GM19193 (cell line): ENCODE results near the gene HOXC5.

Experiments
- POLR2A ChIP-seq: IDR thresholded peaks from 4 replicates; pipeline ENCODE4 v1.6.1; 2011; ENCODE audit not compliant: insufficient read depth, insufficient read length; ENCODE audit errors: extremely low read depth

The HOXC5 gene

GRCh38 chr12:54032627-54033100 lies at the start of gene HOXC5:
HOXC5 (plus strand) TSS chr12:54033050; CDS start chr12:54033123, 73 bp downstream.
- TF ChIP-seq POLR2A: no peak

GRCh38 chr12:53983568-53983949 lies 49.3 kb upstream of the HOXC5 start:
- no peak for TF ChIP-seq POLR2A

DNA sequence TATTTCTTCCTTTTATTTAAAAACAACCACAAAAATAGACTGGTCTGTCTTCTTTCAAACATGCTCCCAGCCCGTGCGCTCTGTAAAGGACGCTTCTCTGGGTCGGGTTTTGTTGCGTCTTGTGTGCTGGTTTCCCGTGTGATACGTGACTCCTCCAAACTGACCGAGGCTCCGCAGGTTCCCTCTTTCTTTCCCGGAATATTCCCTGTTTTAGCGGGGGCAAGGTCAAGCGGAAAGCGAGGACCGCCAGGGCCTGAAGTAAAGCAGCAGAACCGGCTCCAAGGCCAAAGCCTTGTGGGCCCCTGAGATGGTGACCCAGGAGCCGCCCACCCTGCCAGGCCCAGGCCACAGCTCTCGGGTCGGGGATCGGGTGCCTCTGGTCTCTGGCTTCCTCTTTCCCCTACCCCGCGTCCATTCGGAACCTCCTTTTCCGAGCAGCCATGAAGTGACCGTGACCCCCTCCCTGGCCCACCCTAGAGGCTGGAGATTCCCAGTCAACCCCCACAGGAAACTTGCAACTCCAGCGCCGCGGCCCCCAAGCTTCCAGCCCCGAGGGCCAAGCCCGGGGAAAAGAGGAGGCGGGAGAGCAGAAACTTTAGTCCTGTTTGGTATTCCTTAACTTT lies 48.8 kb upstream of the HOXC5 start:
- TF ChIP-seq POLR2A: no peak

DNA sequence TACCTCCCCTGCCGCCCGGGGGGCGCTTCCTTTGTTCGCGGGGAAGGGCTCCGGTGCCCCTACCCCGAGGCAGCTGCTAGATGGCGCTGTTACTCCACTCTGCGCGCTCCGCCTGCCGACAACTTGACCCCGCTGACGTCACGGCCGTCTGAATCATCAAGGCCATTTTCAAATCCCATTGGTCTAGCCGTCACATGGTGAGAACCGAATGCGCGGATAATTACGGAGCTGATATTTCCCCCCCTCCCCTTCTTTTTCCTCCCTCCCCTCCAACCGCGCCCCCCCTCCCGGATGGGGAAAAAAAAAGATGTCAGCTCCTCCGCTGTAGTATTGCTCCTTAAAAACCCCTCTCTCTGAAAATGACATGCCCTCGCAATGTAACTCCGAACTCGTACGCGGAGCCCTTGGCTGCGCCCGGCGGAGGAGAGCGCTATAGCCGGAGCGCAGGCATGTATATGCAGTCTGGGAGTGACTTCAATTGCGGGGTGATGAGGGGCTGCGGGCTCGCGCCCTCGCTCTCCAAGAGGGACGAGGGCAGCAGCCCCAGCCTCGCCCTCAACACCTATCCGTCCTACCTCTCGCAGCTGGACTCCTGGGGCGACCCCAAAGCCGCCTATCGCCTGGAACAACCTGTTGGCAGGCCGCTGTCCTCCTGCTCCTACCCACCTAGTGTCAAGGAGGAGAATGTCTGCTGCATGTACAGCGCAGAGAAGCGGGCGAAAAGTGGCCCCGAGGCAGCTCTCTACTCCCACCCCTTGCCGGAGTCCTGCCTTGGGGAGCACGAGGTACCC lies 47.8 kb upstream of the HOXC5 start, which contains the start of gene HOXC10:
Gene HOXC10 (plus strand): TSS at position 246 of the 791 bp plus-strand sequence. CDS start 114 bp downstream, at position 360.
- no peak for TF ChIP-seq POLR2A

GRCh38 chr12:53985692-53985993 lies 47.2 kb upstream of the HOXC5 start:
- no peak for TF ChIP-seq POLR2A

DNA sequence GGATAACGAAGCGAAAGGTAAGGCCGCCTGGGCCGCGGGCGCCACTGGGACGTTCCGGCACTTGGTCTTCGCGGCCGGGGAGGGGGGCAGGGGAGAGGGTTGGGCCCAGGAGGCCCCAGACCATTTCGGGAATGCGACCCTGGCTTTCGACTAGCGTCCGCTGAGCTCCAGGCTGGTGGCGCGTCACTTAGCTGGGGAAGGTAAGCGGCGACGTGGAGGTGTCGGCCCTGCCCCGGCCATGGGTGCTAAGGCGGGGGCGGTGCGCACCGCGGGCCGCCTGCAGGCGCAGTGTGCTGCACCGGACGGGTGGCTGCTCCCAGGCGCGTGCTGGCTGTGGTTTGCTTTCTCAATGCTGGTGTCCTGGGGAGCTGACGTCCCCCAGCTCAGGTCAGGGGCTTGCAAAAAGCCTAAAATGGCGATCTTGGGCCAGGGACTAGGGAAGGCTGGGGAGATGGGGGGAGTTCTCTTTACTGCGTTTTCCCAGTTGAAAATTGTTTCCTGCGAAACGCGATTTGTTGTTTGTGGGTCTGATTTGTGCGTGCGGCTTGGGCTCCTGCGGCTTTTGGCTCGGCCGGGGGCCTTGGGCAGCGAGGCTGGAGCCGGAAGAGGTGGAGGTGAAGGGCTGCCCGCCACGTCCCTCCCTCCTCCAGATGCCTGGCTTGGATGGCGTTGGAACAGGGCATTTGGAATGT lies 46.7 kb upstream of the HOXC5 start:
- TF ChIP-seq POLR2A: no peak

GRCh38 chr12:53986686-53987483 lies 46.0 kb upstream of the HOXC5 start:
- no peak for TF ChIP-seq POLR2A

DNA sequence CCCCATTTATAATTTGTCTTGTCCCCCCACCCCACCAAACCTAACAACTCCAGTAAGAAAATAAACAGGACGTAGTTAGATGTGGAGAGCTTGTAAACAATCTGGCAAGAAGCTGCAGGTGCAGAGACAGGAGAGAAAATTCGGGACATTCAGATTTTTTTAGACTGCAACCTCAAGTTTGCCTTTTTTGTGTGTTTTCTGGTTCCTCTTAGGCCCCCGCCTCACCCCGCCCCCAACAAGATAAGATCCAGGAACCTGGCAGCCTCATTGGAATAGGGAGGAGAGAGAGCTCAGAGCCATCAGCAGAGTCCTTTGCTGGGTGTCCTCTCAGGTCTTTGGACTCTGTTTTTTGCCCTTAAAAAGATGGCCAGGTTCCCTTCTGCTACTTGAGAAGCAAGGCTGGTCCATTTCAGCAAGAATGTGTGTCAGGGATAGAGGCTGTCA lies 45.0 kb upstream of the HOXC5 start:
- no peak for TF ChIP-seq POLR2A

GRCh38 chr12:53988541-53989226 lies 44.2 kb upstream of the HOXC5 start:
- TF ChIP-seq POLR2A: no peak

GRCh38 chr12:53989227-53990113 lies 43.4 kb upstream of the HOXC5 start:
- no peak for TF ChIP-seq POLR2A

DNA sequence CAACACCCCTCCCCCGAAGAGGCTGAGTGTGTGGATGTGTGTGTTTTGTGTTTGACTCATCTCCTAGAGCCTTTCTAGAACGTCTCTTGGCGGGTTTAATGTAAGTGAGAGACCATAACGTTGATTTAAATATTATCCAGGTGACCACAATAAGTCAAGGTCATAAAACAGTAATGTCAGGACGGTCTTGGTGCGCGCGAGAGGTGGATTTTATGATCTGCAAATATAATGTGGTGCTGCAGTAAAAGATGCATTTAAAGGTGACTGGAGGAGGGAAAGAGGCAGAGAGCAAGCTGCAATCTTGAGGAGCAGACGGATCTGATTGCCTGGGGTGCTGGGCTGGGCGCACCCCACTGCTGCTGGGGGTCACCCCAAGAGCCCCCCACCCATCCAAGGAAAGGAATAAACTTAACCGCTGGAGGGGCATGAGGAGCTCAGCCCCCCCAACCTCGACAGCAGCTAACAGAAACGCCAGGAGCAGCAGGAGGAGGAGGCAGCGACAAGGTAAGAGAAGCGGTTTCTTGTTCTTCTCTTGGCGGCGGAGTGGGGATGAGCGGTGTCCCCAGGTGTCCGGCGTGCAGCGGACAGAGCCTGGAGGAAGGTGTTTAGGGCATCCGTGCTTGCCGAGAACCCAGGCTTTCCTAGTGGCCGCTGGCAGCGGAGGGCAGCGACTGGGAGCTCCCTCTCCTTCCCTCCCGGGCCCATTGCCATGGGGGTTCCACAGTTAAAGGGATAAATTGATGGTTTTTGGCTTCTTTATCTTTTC lies 42.4 kb upstream of the HOXC5 start:
- TF ChIP-seq POLR2A: no peak

GRCh38 chr12:53991077-53991460 lies 41.8 kb upstream of the HOXC5 start:
- TF ChIP-seq POLR2A: no peak

DNA sequence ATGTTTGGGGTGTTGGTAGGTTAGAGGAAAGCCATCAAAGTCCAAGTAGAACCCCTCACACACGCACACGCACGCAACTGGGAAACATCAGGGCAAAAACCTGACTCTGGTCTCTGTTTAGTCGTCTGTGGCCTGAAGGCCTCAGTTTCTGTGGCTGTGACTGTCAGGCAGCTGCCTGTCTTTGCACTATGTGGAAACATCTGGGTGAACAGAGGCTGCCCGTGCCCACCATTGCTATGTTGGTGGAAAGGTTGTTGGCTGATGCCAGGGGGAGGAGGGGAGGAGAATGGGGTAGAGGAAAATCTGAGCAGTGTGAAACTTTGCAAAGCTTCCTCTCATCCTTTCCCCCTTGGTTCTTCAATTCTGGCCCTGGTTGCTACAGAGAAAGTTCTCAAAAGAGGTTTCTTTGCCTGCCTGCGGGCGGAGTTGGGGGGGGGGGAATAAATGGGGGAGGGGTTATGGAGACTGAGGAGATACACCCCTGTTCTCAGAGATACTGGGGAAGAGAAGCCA lies 40.4 kb upstream of the HOXC5 start:
- no peak for TF ChIP-seq POLR2A
